Measurements from ENCODE around the gene EDA. TPM values are rescaled to one million over a fixed set of nuclear protein-coding genes. Genes with fewer than 3 reads are reported as not detected.
"Not testable (repeated sequence)": the region's sequence is repeated elsewhere in the genome, so short reads cannot be mapped to it uniquely, and the experiment has no call there.

Gene EDA
- total RNA-seq, 4 donors from 2014 or later: 0.51 to 13.5 (median 7.3) TPM

DNA sequence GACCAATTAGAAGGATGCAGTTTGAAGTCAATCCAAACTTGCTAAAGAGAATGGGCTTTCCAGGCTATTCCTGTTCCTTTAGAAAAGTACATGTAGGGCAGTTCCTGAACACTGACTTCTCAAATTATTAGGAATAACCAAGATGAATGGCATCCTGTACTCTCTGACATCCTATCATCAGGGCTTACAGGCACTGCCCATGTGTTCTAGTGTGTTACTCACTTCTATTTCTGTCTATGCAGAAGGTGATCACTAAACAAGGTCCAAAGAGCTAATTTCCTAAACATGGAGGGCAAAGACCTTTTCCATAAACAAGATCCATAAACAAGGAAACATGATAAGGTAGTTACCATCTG lies 380.2 kb downstream of the EDA start:
- H3K36me3 ChIP-seq: no peaks in the 10 kb centered on the region
- H3K9me3 ChIP-seq: no peaks in the 10 kb centered on the region
- intact Hi-C loops (cut with DNase I; ENCODE audit: low total_unique reads): no loop called here
- TF ChIP-seq POLR2A (IDR thresholded peaks at IDR 0.05): no peak
- TF ChIP-seq, protein P1, sequence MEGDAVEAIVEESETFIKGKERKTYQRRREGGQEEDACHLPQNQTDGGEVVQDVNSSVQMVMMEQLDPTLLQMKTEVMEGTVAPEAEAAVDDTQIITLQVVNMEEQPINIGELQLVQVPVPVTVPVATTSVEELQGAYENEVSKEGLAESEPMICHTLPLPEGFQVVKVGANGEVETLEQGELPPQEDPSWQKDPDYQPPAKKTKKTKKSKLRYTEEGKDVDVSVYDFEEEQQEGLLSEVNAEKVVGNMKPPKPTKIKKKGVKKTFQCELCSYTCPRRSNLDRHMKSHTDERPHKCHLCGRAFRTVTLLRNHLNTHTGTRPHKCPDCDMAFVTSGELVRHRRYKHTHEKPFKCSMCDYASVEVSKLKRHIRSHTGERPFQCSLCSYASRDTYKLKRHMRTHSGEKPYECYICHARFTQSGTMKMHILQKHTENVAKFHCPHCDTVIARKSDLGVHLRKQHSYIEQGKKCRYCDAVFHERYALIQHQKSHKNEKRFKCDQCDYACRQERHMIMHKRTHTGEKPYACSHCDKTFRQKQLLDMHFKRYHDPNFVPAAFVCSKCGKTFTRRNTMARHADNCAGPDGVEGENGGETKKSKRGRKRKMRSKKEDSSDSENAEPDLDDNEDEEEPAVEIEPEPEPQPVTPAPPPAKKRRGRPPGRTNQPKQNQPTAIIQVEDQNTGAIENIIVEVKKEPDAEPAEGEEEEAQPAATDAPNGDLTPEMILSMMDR (IDR thresholded peaks at IDR 0.05): no peak
- no peak overlapping the region for H3K4me3 ChIP-seq
- H3K27me3 ChIP-seq: peaks cover 0 to 4% of the 10 kb centered on the region in 2 donors
- H3K4me1 ChIP-seq: no peaks in the 10 kb centered on the region
- no peak overlapping the region for H3K27ac ChIP-seq
- no peak for DNase-seq

DNA sequence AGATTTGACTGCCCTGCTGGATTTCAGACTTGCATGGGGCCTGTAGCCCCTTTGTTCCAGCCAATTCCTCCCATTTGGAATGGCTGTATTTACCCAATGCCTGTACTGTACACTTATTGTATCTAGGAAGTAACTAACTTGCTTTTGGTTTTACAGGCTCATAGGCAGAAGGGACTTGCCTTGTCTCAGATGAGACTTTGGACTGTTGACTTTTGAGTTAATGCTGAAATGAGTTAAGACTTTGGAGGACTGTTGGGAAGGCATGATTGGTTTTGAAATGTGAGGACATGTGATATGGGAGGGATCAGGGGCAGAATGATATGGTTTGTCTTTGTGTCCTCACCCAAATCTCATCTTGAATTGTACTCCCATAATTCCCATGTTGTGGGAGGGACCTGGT lies 382.4 kb downstream of the EDA start:
- intact Hi-C loops (cut with DNase I; ENCODE audit: low total_unique reads); H3K9me3 ChIP-seq; H3K27ac ChIP-seq; H3K36me3 ChIP-seq; H3K27me3 ChIP-seq; H3K4me1 ChIP-seq; H3K4me3 ChIP-seq; DNase-seq: not testable (repeated sequence)

DNA sequence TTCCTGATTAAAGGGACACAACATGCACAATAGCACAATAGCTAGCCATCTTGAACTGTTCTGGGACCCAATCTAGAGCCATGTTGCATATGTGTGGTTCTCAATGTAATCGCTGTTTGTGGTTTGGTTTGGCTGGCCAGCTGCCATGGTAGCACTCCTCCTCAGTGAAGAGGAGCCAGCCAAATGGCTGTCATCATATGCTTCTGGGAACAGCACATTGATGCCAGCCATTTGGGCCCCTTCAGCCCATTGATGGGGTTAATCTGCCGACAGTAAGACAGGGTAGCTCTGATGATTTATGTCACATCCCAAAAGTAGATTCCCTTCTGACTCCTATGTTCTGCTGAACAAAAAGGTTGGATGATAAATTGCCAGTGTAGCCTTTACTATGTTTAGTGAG lies 385.4 kb downstream of the EDA start:
- Histone ChIP-seq H3K36me3 (no peaks in the 10 kb centered on the region), H3K27ac (no peak overlapping the region), H3K9me3 (no peaks in the 10 kb centered on the region), H3K4me3 (no peak overlapping the region), H3K27me3 (no peaks in the 10 kb centered on the region), H3K4me1 (no peaks in the 10 kb centered on the region)
- TF ChIP-seq, protein P1 (IDR thresholded peaks at IDR 0.05): no peak
- TF ChIP-seq POLR2A (IDR thresholded peaks at IDR 0.05): no peak
- intact Hi-C loops (cut with DNase I; ENCODE audit: low total_unique reads): no loop called here
- DNase-seq: no peak

DNA sequence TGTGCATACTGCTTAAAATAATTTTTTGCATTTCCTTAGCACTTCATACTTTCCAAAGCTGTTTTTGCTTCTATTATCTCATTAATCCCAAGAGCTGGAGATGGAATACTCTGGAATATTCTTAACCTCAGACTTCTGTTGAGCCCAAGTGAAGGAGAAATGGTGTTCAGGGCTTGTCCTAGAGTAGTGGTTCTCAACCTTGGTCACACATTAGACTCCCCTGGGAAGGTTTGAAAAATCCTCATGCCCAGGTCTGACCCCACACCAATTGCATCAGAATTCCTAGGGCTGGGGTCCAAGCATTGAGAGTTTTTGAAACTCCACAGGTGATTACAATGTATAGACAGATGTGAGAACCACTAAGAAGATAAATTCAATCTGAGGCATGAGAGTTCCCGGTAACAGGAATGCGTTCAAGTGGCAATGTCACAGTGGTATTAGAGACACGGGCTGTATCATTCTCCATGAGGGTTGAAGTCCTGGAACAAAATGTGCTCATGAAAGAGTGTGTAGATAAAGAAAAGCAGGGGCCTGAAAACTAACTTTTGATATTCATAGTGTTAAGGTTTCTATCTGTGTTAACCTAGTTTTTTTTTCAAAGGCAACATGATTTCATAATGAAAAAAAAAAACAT lies 385.9 kb downstream of the EDA start:
- Histone ChIP-seq H3K27ac (no peak overlapping the region), H3K9me3 (no peaks in the 10 kb centered on the region), H3K27me3 (no peaks in the 10 kb centered on the region), H3K36me3 (no peaks in the 10 kb centered on the region), H3K4me3 (no peak overlapping the region), H3K4me1 (no peaks in the 10 kb centered on the region)
- no peak for TF ChIP-seq POLR2A (IDR thresholded peaks at IDR 0.05)
- TF ChIP-seq, protein P1 (IDR thresholded peaks at IDR 0.05): no peak
- no peak for DNase-seq
- intact Hi-C loops (cut with DNase I; ENCODE audit: low total_unique reads): no loop called here

DNA sequence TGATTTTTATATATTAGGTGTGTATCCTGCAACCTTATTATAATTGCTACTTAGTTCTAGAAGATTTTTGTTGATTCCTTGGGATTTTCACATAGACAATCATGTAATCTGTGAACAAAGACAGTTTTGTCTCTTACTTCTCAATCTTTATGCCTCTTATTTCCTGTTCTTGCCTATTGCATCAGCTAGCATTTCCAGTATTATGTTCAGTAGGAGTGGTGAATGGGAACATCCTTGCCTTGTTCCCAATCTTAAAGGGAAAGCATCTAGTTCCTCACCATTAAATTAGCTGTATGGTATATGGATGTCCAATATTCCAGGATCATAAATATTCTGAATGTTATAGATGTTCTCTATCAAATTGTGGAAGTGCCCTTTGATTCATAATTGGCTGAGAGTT lies 392.0 kb downstream of the EDA start:
- H3K9me3 ChIP-seq: no peaks in the 10 kb centered on the region
- no peaks in the 10 kb centered on the region for H3K27me3 ChIP-seq
- DNase-seq: no peak
- no peak overlapping the region for H3K4me3 ChIP-seq
- TF ChIP-seq, protein P1 (IDR thresholded peaks at IDR 0.05): no peak
- no peak for TF ChIP-seq POLR2A (IDR thresholded peaks at IDR 0.05)
- intact Hi-C loops (cut with DNase I; ENCODE audit: low total_unique reads): no loop called here
- H3K4me1 ChIP-seq: no peaks in the 10 kb centered on the region
- H3K27ac ChIP-seq: no peak overlapping the region
- H3K36me3 ChIP-seq: no peaks in the 10 kb centered on the region

DNA sequence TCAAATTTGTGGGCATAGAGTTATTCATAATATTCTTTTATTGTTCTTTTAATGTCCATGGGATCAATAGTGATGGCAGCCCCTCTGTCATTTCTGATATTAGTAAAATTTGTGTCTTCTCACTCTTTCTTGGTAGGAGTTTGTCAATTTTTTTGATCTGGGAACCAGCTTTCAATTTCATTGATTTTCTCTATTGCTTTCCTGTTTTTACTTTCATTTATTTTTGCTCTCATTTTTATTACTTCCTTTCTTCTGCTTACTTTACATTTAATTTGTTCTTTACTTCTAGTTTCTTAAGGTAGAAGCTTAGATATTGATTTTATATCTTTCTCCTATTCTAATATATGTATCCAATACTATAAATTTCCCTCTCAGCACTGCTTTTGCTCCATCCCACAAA lies 393.1 kb downstream of the EDA start:
- H3K4me1 ChIP-seq: no peaks in the 10 kb centered on the region
- H3K27me3 ChIP-seq: no peaks in the 10 kb centered on the region
- H3K36me3 ChIP-seq: no peaks in the 10 kb centered on the region
- DNase-seq: no peak
- H3K4me3 ChIP-seq: no peak overlapping the region
- intact Hi-C loops (cut with DNase I; ENCODE audit: low total_unique reads): no loop called here
- TF ChIP-seq, protein P1 (IDR thresholded peaks at IDR 0.05): no peak
- no peak for TF ChIP-seq POLR2A (IDR thresholded peaks at IDR 0.05)
- no peak overlapping the region for H3K27ac ChIP-seq
- H3K9me3 ChIP-seq: no peaks in the 10 kb centered on the region

Data from uterus (tissue), 4 donors.